GM08714 (cell line): ENCODE results near the gene ARL6IP6.

Experiments used
- H3K4me3 ChIP-seq: fragments of 200-500 bp; sonication (Bioruptor generic); 2 replicates; pipeline ENCODE4 v1.5.1; 2014; ENCODE audit warnings: mild to moderate bottlenecking, low read length, inconsistent platforms
- ZNF274 ChIP-seq: IDR thresholded peaks from 2 replicates; pipeline ENCODE4 v1.6.1; 2012; ENCODE audit warnings: mild to moderate bottlenecking, low read depth, low read length

Gene ARL6IP6

GRCh38 chr2:152718076-152718908 is at the start of gene ARL6IP6:
Gene ARL6IP6, plus strand, starts transcription at chr2:152718620. Its CDS starts 5 bp downstream, at chr2:152718625.
- no peak for TF ChIP-seq ZNF274
- H3K4me3 ChIP-seq, result peak within 1 kb of the TSS; percentile 62

- H3K4me3 ChIP-seq, result no peak overlapping the region
- TF ChIP-seq ZNF274, result no peak
Measured at GRCh38 chr2:152674334-152674733, 44.1 kb upstream of the ARL6IP6 start.

- H3K4me3 ChIP-seq, result no peak overlapping the region
- TF ChIP-seq ZNF274, result no peak
Measured at GRCh38 chr2:152676461-152676860, 42.0 kb upstream of the ARL6IP6 start.

GRCh38 chr2:152678808-152679207 is 39.6 kb upstream of the ARL6IP6 start:
- H3K4me3 ChIP-seq, result no peak overlapping the region
- TF ChIP-seq ZNF274, result no peak

- no peak overlapping the region for H3K4me3 ChIP-seq
- no peak for TF ChIP-seq ZNF274
Measured at GRCh38 chr2:152682663-152683062, 35.8 kb upstream of the ARL6IP6 start.

- TF ChIP-seq ZNF274, result no peak
- no peak overlapping the region for H3K4me3 ChIP-seq
Measured at GRCh38 chr2:152683400-152683799, 35.0 kb upstream of the ARL6IP6 start.

- H3K4me3 ChIP-seq, result no peak overlapping the region
- no peak for TF ChIP-seq ZNF274
Measured at GRCh38 chr2:152686321-152686720, 32.1 kb upstream of the ARL6IP6 start.

GRCh38 chr2:152693033-152693432 is 25.4 kb upstream of the ARL6IP6 start:
- TF ChIP-seq ZNF274, result no peak
- no peak overlapping the region for H3K4me3 ChIP-seq

GRCh38 chr2:152694161-152694661 is 24.2 kb upstream of the ARL6IP6 start:
- TF ChIP-seq ZNF274, result no peak
- H3K4me3 ChIP-seq, result peak overlapping the region; percentile 41

- TF ChIP-seq ZNF274, result no peak
- no peak overlapping the region for H3K4me3 ChIP-seq
Measured at GRCh38 chr2:152695763-152696162, 22.7 kb upstream of the ARL6IP6 start.

- TF ChIP-seq ZNF274, result no peak
- H3K4me3 ChIP-seq, result no peak overlapping the region
Measured at GRCh38 chr2:152696476-152696875, 21.9 kb upstream of the ARL6IP6 start.

- no peak for TF ChIP-seq ZNF274
- H3K4me3 ChIP-seq, result no peak overlapping the region
Measured at GRCh38 chr2:152701198-152701597, 17.2 kb upstream of the ARL6IP6 start.

- TF ChIP-seq ZNF274, result no peak
- no peak overlapping the region for H3K4me3 ChIP-seq
Measured at GRCh38 chr2:152706477-152707021, 11.9 kb upstream of the ARL6IP6 start.

- no peak for TF ChIP-seq ZNF274
- no peak overlapping the region for H3K4me3 ChIP-seq
Measured at GRCh38 chr2:152708742-152709141, 9.7 kb upstream of the ARL6IP6 start.

- no peak overlapping the region for H3K4me3 ChIP-seq
- no peak for TF ChIP-seq ZNF274
Measured at GRCh38 chr2:152710713-152711112, 7.7 kb upstream of the ARL6IP6 start.
